Vagina (tissue), 2 donors: ENCODE results near the gene MYO1G.

ENCODE experiments used
- CTCF ChIP-seq, 3 experiments: fragments of 450-650 bp in 2 of 3; fragments of 200-600 bp in 1 of 3; sonication (generic) in 1 of 3; IDR thresholded peaks; one replicate each; pipeline ENCODE4 v1.5.1; 2017 to 2019; ENCODE audit warnings: antibody characterized with exemption in 3 of 3, mild to moderate bottlenecking in 2 of 3, moderate library complexity in 2 of 3
- POLR2AphosphoS5 ChIP-seq, 2 donors: sonication (generic); formaldehyde crosslinking; IDR thresholded peaks; one replicate each; pipeline ENCODE4 v1.9.0; 2017; ENCODE audit warnings: antibody characterized with exemption in 2 of 2, mild to moderate bottlenecking in 2 of 2, low read depth in 1 of 2; ENCODE audit not compliant: insufficient read depth in 1 of 2

GRCh38 chr7:44935016-44935415 is 43.8 kb downstream of the MYO1G start:
- no peak for TF ChIP-seq POLR2AphosphoS5 (IDR thresholded peaks at IDR 0.05; ENCODE audit: insufficient read depth in 1 of 2, low read depth in 1 of 2)
- no peak for TF ChIP-seq CTCF (IDR thresholded peaks at IDR 0.05)
